ENCODE results near the gene METTL25. TPM values are rescaled to one million over a fixed set of nuclear protein-coding genes. Genes with fewer than 3 reads are reported as not detected.

The METTL25 gene
- total RNA-seq, 1 experiment from 2014 or later: 5.1 TPM

DNA sequence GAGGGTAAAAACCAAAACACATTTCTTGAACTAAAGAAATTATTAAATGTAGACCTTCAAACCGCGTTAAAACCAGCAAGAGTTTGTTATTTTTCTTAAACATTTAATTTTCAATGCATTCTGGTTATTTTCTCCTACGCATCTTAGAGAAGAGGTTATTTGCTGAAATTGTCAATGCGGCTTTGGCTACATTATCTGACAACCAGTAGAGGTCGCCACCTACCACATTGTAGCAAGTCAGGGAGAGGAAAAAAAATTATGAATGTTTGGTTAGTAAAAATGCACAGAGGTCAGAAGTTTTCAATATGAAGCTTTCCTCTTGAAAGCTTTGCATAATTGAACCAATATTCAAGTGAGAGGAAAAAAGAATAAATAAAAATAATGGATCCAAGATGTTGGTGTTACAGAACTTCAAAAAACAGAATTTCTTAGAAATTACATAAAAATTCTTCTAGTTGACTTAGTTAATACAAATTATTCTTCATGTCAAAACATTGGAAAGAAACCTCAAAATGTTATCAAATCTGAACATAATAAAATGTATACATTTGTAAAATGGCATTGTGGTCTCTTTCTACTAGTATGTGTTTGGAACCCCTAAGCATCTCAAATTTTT is 168.9 kb downstream of the METTL25 start:
- Histone ChIP-seq H3K4me3 (ENCODE audit: low read length) (no peak overlapping the region), H4K20me1 (ENCODE audit: low read length) (no peaks in the 10 kb centered on the region), H3K79me2 (ENCODE audit: low read length) (no peaks in the 10 kb centered on the region), H3K9me2 (replicated peaks; ENCODE audit: low read length) (no peaks in the 10 kb centered on the region), H3K27ac (ENCODE audit: low read length) (no peak overlapping the region), H3K9me3 (ENCODE audit: low read length) (no peaks in the 10 kb centered on the region), H3K27me3 (ENCODE audit: low read length) (no peaks in the 10 kb centered on the region), H2AFZ (ENCODE audit: low read length) (no peak overlapping the region), H3K4me2 (ENCODE audit: low read length) (no peak overlapping the region), H3F3A (ENCODE audit: low read length, unreplicated experiment) (no peaks in the 10 kb centered on the region), H3K9ac (ENCODE audit: low read length) (no peak overlapping the region), H3K4me1 (ENCODE audit: insufficient read depth, low read length) (no peaks in the 10 kb centered on the region), H3K36me3 (ENCODE audit: low read depth, low read length) (no peaks in the 10 kb centered on the region; the same call in 1 of the 2 replicates)
- POLR2A ChIA-PET (ENCODE audit: unreplicated experiment): interaction anchor here (0.5 kb wide), 1 partner anchor 212 kb away, joined by 5 read pairs; no protein-coding TSS in a partner anchor
- CTCF ChIA-PET: interaction anchor here (0.7 kb wide), 1 partner anchor 159 kb away, joined by 3 read pairs; the partner anchor contains the start of gene TMTC2
- no TSS peak for BruUV-seq (replicated peaks)
- DNase-seq (peak; percentile 77), ATAC-seq (peak; percentile 60)
- TF ChIP-seq EZH2phosphoT487 (IDR thresholded peaks at IDR 0.05; ENCODE audit: borderline replicate concordance, low read length) (no peak), EZH2 (IDR thresholded peaks at IDR 0.05; ENCODE audit: low read length, unreplicated experiment) (no peak)
- TF ChIP-seq, protein P1, sequence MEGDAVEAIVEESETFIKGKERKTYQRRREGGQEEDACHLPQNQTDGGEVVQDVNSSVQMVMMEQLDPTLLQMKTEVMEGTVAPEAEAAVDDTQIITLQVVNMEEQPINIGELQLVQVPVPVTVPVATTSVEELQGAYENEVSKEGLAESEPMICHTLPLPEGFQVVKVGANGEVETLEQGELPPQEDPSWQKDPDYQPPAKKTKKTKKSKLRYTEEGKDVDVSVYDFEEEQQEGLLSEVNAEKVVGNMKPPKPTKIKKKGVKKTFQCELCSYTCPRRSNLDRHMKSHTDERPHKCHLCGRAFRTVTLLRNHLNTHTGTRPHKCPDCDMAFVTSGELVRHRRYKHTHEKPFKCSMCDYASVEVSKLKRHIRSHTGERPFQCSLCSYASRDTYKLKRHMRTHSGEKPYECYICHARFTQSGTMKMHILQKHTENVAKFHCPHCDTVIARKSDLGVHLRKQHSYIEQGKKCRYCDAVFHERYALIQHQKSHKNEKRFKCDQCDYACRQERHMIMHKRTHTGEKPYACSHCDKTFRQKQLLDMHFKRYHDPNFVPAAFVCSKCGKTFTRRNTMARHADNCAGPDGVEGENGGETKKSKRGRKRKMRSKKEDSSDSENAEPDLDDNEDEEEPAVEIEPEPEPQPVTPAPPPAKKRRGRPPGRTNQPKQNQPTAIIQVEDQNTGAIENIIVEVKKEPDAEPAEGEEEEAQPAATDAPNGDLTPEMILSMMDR (conservative IDR thresholded peaks at IDR 0.05; ENCODE audit: low read depth, low read length): peak; percentile 97
- intact Hi-C loops (cut with micrococcal nuclease): loop anchor here (1.0 to 2.0 kb wide), 3 partner anchors 101 to 156 kb away; no protein-coding TSS in a partner anchor

Other genes starting within 250 kb of the METTL25 start
- gene CCDC59, start 142 bp upstream of the METTL25 start, total RNA-seq (2014; rRNA removed): 53.0 and 70.1 TPM in 2 replicates